Measurements from ENCODE around the gene ASAP2. TPM values are rescaled to one million over a fixed set of nuclear protein-coding genes. Genes with fewer than 3 reads are reported as not detected.

Gene ASAP2
- total and polyA plus RNA-seq, 9 of the 15 experiments (the other 6 are each of a cell fraction or from before 2014, with no cell fraction given) = 0.06 to 4.3 (median 3.1) TPM

DNA sequence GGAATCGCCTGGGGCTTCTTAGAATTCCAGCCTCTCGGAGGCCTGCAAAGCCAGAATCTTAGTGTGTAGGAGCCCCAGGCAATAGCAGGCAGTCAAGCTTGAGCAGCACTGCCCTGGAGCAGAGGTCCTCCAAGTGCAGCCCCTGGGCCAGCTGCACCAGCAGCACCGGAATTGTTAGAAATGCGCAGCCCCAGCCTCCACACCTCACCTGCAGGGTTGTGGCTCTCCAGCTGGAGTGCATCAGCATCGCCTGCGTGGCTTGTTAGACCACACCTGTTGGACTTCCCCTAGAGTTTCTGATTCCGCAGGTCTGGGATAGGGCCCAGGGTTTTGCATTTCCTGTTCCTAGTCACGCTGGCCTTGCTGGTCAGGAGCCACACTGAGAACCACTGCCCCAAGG is 100.3 kb downstream of the ASAP2 start:
- Histone ChIP-seq H3K27me3 (ENCODE audit: control insufficient read depth in 2 of 2, insufficient read depth in 2 of 2, low read length in 2 of 2) (peaks cover 6 to 31% of the 10 kb centered on the region in 2 experiments), H3K79me2 (ENCODE audit: control insufficient read depth, insufficient read depth, low read length) (no peaks in the 10 kb centered on the region), H3K4me2 (ENCODE audit: insufficient read depth, low read length) (no peak overlapping the region), H3K27ac (ENCODE audit: extremely low read depth, low read depth, low read length) (no peak overlapping the region), H3K9me3 (replicated peaks; ENCODE audit: control insufficient read depth, insufficient read depth, low read depth, low read length) (no peaks in the 10 kb centered on the region), H4K20me1 (replicated peaks; ENCODE audit: control insufficient read depth, insufficient read depth, low read length) (no peaks in the 10 kb centered on the region; the same call in 1 of the 2 replicates), H3K4me3 (no peak overlapping the region), H2AFZ (ENCODE audit: low read depth, low read length) (no peak overlapping the region), H3K9ac (ENCODE audit: insufficient read depth in 1 of 2, low read depth in 2 of 2, low read length in 2 of 2) (no peak overlapping the region), H3K9me1 (ENCODE audit: control insufficient read depth, insufficient read depth, low read length) (no peaks in the 10 kb centered on the region), H3K36me3 (ENCODE audit: control insufficient read depth, insufficient read depth, low read length) (no peaks in the 10 kb centered on the region), H3K4me1 (replicated peaks in 1 of 2; ENCODE audit: control insufficient read depth in 2 of 2, insufficient read depth in 2 of 2, low read length in 2 of 2) (peaks cover 3 to 4% of the 10 kb centered on the region in 2 experiments; a peak in 2 of 5 replicates)
- no peak for DNase-seq (ENCODE audit: extremely low read depth in 1 of 4, low spot score in 3 of 4)
- no peak for FAIRE-seq
- in situ Hi-C loops (cut with MboI) = no loop called here
- WGBS (ENCODE audit: insufficient coverage, low coverage, missing lambda C conversion rate) = 16% methylated on average over 8 of the region's 8 CpGs
- intact Hi-C loops (cut with micrococcal nuclease) = no loop called here
- CTCF ChIA-PET (ENCODE audit: low intra/inter-chr PET ratio) = no interaction called here
- TF ChIP-seq, protein P1, sequence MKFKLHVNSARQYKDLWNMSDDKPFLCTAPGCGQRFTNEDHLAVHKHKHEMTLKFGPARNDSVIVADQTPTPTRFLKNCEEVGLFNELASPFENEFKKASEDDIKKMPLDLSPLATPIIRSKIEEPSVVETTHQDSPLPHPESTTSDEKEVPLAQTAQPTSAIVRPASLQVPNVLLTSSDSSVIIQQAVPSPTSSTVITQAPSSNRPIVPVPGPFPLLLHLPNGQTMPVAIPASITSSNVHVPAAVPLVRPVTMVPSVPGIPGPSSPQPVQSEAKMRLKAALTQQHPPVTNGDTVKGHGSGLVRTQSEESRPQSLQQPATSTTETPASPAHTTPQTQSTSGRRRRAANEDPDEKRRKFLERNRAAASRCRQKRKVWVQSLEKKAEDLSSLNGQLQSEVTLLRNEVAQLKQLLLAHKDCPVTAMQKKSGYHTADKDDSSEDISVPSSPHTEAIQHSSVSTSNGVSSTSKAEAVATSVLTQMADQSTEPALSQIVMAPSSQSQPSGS (CRISPR knock-in tag; IDR thresholded peaks at IDR 0.05) = no peak
- TF ChIP-seq ZFP91 (CRISPR knock-in tag; IDR thresholded peaks at IDR 0.05) (no peak), GATAD2B (IDR thresholded peaks at IDR 0.05; ENCODE audit: borderline replicate concordance) (no peak), HMGXB4 (CRISPR knock-in tag; IDR thresholded peaks at IDR 0.05) (no peak), ERF (CRISPR knock-in tag; IDR thresholded peaks at IDR 0.05) (no peak), EHMT2 (IDR thresholded peaks at IDR 0.05) (no peak), ZNF146 (CRISPR knock-in tag; IDR thresholded peaks at IDR 0.05; ENCODE audit: unreplicated experiment) (no peak)
- no peak for ATAC-seq
- POLR2A ChIA-PET = interaction anchor here (0.6 to 1.7 kb wide), 2 partner anchors 10 to 284 kb away, joined by 3 to 4 read pairs; no protein-coding TSS in a partner anchor
- BruUV-seq (replicated peaks) = no TSS peak
